ENCODE results near the gene UBTD2.
A peak's percentile ranks its signal among the peaks of the same experiment; 100 is the strongest.
"Not testable (repeated sequence)": the region's sequence is repeated elsewhere in the genome, so short reads cannot be mapped to it uniquely, and the experiment has no call there.

The UBTD2 gene, protein sequence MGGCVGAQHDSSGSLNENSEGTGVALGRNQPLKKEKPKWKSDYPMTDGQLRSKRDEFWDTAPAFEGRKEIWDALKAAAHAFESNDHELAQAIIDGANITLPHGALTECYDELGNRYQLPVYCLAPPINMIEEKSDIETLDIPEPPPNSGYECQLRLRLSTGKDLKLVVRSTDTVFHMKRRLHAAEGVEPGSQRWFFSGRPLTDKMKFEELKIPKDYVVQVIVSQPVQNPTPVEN

GRCh38 chr5:172283020-172283861, at the start of gene UBTD2:
Gene UBTD2 (minus strand): TSS chr5:172283764. CDS start chr5:172283665, 99 bp downstream.
- POLR2A ChIA-PET, result interaction anchor here (0.6 to 2.9 kb wide), 17 partner anchors 9 to 180 kb away, joined by 3 to 20 read pairs (median 3); partner anchors contain the start of gene STK10
- CTCF ChIA-PET, result interaction anchor here (0.7 to 1.7 kb wide), 10 partner anchors 9 to 187 kb away, joined by 3 to 8 read pairs (median 3); partner anchors contain the start of gene STK10
- DNase-seq (ENCODE audit: extremely low spot score), result peak; percentile 89
- TF ChIP-seq SP1 (IDR thresholded peaks at IDR 0.05), result no peak
- no peak for TF ChIP-seq LEF1 (IDR thresholded peaks at IDR 0.05; ENCODE audit: borderline replicate concordance)
- TF ChIP-seq L3MBTL2 (conservative IDR thresholded peaks at IDR 0.05), result peak; percentile 11; the same call in 1 of the 2 replicates
- TF ChIP-seq, protein P1, sequence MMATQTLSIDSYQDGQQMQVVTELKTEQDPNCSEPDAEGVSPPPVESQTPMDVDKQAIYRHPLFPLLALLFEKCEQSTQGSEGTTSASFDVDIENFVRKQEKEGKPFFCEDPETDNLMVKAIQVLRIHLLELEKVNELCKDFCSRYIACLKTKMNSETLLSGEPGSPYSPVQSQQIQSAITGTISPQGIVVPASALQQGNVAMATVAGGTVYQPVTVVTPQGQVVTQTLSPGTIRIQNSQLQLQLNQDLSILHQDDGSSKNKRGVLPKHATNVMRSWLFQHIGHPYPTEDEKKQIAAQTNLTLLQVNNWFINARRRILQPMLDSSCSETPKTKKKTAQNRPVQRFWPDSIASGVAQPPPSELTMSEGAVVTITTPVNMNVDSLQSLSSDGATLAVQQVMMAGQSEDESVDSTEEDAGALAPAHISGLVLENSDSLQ (IDR thresholded peaks at IDR 0.05), result peak; percentile 14; the same call in 1 of the 2 replicates
- TF ChIP-seq ARNT (IDR thresholded peaks at IDR 0.05), result 0 out of 2 replicates have a peak, but pooled peaks have one; percentile 49

DNA sequence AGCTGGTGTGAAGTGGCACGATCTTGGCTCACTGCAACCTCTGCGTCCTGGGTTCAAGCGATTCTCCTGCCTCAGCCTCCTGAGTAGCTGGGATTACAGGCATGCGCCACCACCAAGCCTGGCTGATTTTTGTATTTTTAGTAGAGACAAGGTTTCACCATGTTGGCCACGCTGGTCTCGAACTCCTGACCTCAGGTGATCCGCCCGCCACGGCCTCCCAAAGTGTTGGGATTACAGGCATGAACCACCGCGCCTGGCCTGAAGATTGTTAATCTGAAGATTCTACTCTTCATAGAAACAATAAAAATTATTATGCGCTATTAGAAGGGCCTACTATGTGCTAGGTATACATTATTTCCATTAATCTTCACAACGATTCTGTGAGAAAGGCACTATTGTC, 43.3 kb upstream of the UBTD2 start:
- POLR2A ChIA-PET; CTCF ChIA-PET; DNase-seq (ENCODE audit: extremely low spot score): not testable (repeated sequence)

- CTCF ChIA-PET, result interaction anchor here (1.0 kb wide), 1 partner anchor 8 kb away, joined by 4 read pairs; no protein-coding TSS in a partner anchor
- no peak for DNase-seq (ENCODE audit: extremely low spot score)
- POLR2A ChIA-PET, result no interaction called here
- TF ChIP-seq ZNF384 (IDR thresholded peaks at IDR 0.05), result no peak
- no peak for TF ChIP-seq FOXM1 (IDR thresholded peaks at IDR 0.05; ENCODE audit: borderline replicate concordance)
- no peak for TF ChIP-seq HDGF (IDR thresholded peaks at IDR 0.05; ENCODE audit: borderline replicate concordance)
- no peak for TF ChIP-seq BHLHE40 (IDR thresholded peaks at IDR 0.05; ENCODE audit: borderline replicate concordance)
- TF ChIP-seq SUZ12 (IDR thresholded peaks at IDR 0.05), result no peak
- no peak for TF ChIP-seq CTBP1 (IDR thresholded peaks at IDR 0.05; ENCODE audit: borderline replicate concordance)
- no peak for TF ChIP-seq ELF4 (IDR thresholded peaks at IDR 0.05)
- no peak for TF ChIP-seq FOXK2 (IDR thresholded peaks at IDR 0.05)
- TF ChIP-seq, protein P1 (IDR thresholded peaks at IDR 0.05), result no peak
- no peak for TF ChIP-seq NFRKB (IDR thresholded peaks at IDR 0.05)
- no peak for TF ChIP-seq LEF1 (IDR thresholded peaks at IDR 0.05; ENCODE audit: borderline replicate concordance)
- no peak for TF ChIP-seq L3MBTL2 (conservative IDR thresholded peaks at IDR 0.05)
- no peak for TF ChIP-seq TARDBP (IDR thresholded peaks at IDR 0.05)
- TF ChIP-seq ARNT (IDR thresholded peaks at IDR 0.05), result no peak
Observed at GRCh38 chr5:172325452-172325851, 41.9 kb upstream of the UBTD2 start.

DNA sequence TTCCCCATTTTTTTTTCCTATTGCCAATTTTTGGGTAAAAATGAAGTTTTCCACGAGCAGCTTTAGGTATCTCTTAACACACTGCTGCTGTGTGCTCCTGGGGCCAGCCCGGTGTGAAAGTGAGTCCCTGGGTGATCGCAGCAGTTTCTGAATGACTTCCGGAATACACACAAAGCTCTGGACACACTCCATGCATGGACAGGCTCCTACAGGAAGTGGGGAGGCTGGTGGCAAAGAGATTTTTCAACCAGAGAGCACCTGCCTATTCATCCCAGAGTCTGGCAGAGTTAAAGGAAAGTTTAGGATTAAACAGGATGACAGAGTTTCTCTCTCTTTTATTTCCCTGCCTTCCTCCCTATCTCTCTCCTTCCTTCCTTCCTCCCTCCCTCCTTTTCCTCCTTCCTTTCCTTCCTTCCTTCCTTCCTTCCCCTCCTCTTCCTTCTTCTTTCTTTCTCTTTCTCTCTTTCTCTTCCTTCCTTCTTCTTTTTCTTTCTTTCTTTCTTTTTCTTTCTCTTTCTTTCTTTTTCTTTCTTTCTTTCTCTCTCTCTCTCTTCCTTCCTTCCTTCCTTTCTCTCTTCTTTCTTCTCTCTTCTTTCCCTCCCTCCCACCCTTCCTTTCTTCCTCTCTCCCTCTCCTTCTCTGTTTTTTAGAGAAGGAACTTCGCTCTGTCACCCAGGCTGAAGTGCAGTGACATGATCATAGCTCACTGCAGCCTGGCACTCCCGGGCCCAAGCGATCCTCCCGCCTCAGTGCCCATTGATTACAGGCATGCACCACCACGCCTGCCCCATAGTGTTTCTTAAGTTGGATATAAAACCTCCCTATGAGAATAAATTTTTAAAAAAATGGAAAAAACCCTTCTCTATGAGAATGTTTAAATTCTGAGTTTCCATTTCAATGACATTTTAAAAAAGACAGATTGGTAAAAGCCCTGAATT, 38.7 kb upstream of the UBTD2 start:
- CTCF ChIA-PET, result interaction anchor here (0.8 kb wide), 1 partner anchor 129 kb away, joined by 3 read pairs; no protein-coding TSS in a partner anchor
- POLR2A ChIA-PET, result no interaction called here
- DNase-seq (ENCODE audit: extremely low spot score), result no peak
- TF ChIP-seq FOXK2 (IDR thresholded peaks at IDR 0.05), result no peak
- TF ChIP-seq TARDBP (IDR thresholded peaks at IDR 0.05), result no peak
- TF ChIP-seq ZNF384 (IDR thresholded peaks at IDR 0.05), result no peak
- no peak for TF ChIP-seq ARNT (IDR thresholded peaks at IDR 0.05)
- no peak for TF ChIP-seq SP1 (IDR thresholded peaks at IDR 0.05)
- no peak for TF ChIP-seq FOXA1 (IDR thresholded peaks at IDR 0.05)
- TF ChIP-seq FOXM1 (IDR thresholded peaks at IDR 0.05; ENCODE audit: borderline replicate concordance), result no peak
- TF ChIP-seq NFRKB (IDR thresholded peaks at IDR 0.05), result no peak
- no peak for TF ChIP-seq CTBP1 (IDR thresholded peaks at IDR 0.05; ENCODE audit: borderline replicate concordance)

DNA sequence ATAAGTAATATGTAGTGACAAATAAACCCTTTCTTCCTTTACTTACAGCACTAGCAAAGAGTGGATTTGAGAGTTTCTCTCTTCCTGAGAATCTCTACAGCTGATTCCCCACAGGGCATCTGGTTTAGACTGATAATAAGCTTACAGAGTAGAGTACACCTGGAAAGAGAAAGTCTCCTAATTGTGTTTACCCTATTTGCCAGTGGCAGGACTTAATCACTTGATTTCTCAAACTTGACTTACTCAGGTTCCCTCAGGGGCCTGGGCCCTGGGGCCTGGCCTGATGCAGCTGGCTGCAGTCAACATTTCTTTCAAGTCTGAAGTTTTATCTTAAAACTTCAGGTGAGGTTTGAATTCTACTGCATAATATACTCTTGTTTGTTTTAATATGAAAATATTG, 38.0 kb upstream of the UBTD2 start:
- no peak for TF ChIP-seq NFRKB (IDR thresholded peaks at IDR 0.05)
- no peak for TF ChIP-seq L3MBTL2 (conservative IDR thresholded peaks at IDR 0.05)
- TF ChIP-seq, protein P1 (IDR thresholded peaks at IDR 0.05), result no peak
- TF ChIP-seq BHLHE40 (IDR thresholded peaks at IDR 0.05; ENCODE audit: borderline replicate concordance), result no peak
- TF ChIP-seq ZNF384 (IDR thresholded peaks at IDR 0.05), result no peak
- no peak for TF ChIP-seq TARDBP (IDR thresholded peaks at IDR 0.05)
- TF ChIP-seq SP1 (IDR thresholded peaks at IDR 0.05), result no peak
- no peak for TF ChIP-seq LEF1 (IDR thresholded peaks at IDR 0.05; ENCODE audit: borderline replicate concordance)
- no peak for TF ChIP-seq HDGF (IDR thresholded peaks at IDR 0.05; ENCODE audit: borderline replicate concordance)
- TF ChIP-seq FOXK2 (IDR thresholded peaks at IDR 0.05), result no peak
- TF ChIP-seq ARNT (IDR thresholded peaks at IDR 0.05), result no peak
- no peak for TF ChIP-seq ELF4 (IDR thresholded peaks at IDR 0.05)
- TF ChIP-seq FOXM1 (IDR thresholded peaks at IDR 0.05; ENCODE audit: borderline replicate concordance), result no peak
- TF ChIP-seq SUZ12 (IDR thresholded peaks at IDR 0.05), result no peak
- TF ChIP-seq FOXA1 (IDR thresholded peaks at IDR 0.05), result no peak
- TF ChIP-seq CTBP1 (IDR thresholded peaks at IDR 0.05; ENCODE audit: borderline replicate concordance), result no peak

More for the DNA sequence above, 38.0 kb upstream of the UBTD2 start:
- DNase-seq (ENCODE audit: extremely low spot score), result no peak
- ChIA-PET POLR2A (no interaction called here), CTCF (interaction anchor here (0.8 kb wide), 1 partner anchor 130 kb away, joined by 3 read pairs; no protein-coding TSS in a partner anchor)

All from HEK293T (cell line).